Measurements from ENCODE around the gene AZGP1. TPM values are rescaled to one million over a fixed set of nuclear protein-coding genes. Genes with fewer than 3 reads are reported as not detected.
"Not testable (repeated sequence)": the region's sequence is repeated elsewhere in the genome, so short reads cannot be mapped to it uniquely, and the experiment has no call there.

Gene AZGP1
- total RNA-seq, 2 donors from 2014 or later, result 0.43 TPM; not detected in 1

- Mint-ChIP-seq H3K9me3 (no peaks in the 10 kb centered on the region), H3K36me3 (no peaks in the 10 kb centered on the region), H3K27ac (no peak overlapping the region)
- no peak for ATAC-seq
- DNase-seq (ENCODE audit: low spot score in 2 of 2), result no peak
These were observed 32.7 kb upstream of the AZGP1 start for GRCh38 chr7:100008525-100008924.

DNA sequence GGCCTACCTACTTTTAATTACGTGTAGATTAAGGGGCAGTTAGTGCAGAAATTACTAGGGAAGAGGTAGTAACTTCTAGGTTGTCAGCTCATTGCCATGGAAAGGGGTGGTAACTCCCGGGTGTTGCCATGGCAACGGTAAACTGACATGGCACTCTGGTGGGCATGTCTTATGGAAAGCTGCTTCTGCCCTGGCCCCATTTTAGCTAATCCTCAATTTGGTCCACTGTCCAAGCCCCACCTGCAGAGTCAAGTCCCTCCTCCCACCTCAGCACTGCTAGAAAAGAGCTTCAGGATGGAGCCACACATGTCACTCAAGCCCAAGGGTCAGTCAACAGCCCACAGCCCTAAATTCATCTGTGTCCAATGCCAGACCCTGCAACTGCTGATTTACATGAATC lies 32.1 kb upstream of the AZGP1 start:
- Mint-ChIP-seq H3K27ac (no peak overlapping the region), H3K9me3 (no peaks in the 10 kb centered on the region), H3K36me3 (no peaks in the 10 kb centered on the region)
- ATAC-seq (no peak), DNase-seq (ENCODE audit: low spot score in 2 of 2) (no peak)

GRCh38 chr7:100003711-100004661 lies 28.2 kb upstream of the AZGP1 start:
- DNase-seq (ENCODE audit: low spot score in 2 of 2), result no peak
- Mint-ChIP-seq H3K36me3 (no peaks in the 10 kb centered on the region), H3K9me3 (no peaks in the 10 kb centered on the region), H3K27ac (no peak overlapping the region)
- ATAC-seq, result no peak

GRCh38 chr7:100000239-100000638 lies 24.4 kb upstream of the AZGP1 start:
- DNase-seq (ENCODE audit: low spot score in 2 of 2) (no peak), ATAC-seq (no peak)
- Mint-ChIP-seq H3K9me3 (peaks cover 0 to 5% of the 10 kb centered on the region in 2 donors), H3K27ac (no peak overlapping the region), H3K36me3 (peaks cover 0 to 8% of the 10 kb centered on the region in 2 donors)

- H3K36me3 Mint-ChIP-seq, result peaks cover 0 to 8% of the 10 kb centered on the region in 2 donors
- H3K9me3 Mint-ChIP-seq, result peaks cover 0 to 5% of the 10 kb centered on the region in 2 donors
- peak overlapping the region; percentile 87 to 97 for H3K27ac Mint-ChIP-seq
- peak; percentile 88 to 93 for ATAC-seq
- peak; percentile 67 to 77 for DNase-seq (ENCODE audit: low spot score in 2 of 2)
These were observed 21.8 kb upstream of the AZGP1 start for GRCh38 chr7:99997545-99998137.

GRCh38 chr7:99996755-99997544 lies 21.1 kb upstream of the AZGP1 start:
- Mint-ChIP-seq H3K27ac (peak overlapping the region; percentile 87 to 97), H3K36me3 (peaks cover 0 to 8% of the 10 kb centered on the region in 2 donors), H3K9me3 (peaks cover 0 to 5% of the 10 kb centered on the region in 2 donors)
- ATAC-seq (no peak), DNase-seq (ENCODE audit: low spot score in 2 of 2) (no peak)

- ATAC-seq, result no peak
- Mint-ChIP-seq H3K36me3 (peaks cover 0 to 8% of the 10 kb centered on the region in 2 donors), H3K9me3 (peaks cover 0 to 5% of the 10 kb centered on the region in 2 donors), H3K27ac (no peak overlapping the region)
- no peak for DNase-seq (ENCODE audit: low spot score in 2 of 2)
These were observed 19.0 kb upstream of the AZGP1 start for GRCh38 chr7:99994819-99995218.

- Mint-ChIP-seq H3K9me3 (peaks cover 0 to 5% of the 10 kb centered on the region in 2 donors), H3K27ac (no peak overlapping the region), H3K36me3 (peaks cover 0 to 7% of the 10 kb centered on the region in 2 donors)
- ATAC-seq (no peak), DNase-seq (ENCODE audit: low spot score in 2 of 2) (no peak)
These were observed 16.7 kb upstream of the AZGP1 start for GRCh38 chr7:99992330-99993038.

DNA sequence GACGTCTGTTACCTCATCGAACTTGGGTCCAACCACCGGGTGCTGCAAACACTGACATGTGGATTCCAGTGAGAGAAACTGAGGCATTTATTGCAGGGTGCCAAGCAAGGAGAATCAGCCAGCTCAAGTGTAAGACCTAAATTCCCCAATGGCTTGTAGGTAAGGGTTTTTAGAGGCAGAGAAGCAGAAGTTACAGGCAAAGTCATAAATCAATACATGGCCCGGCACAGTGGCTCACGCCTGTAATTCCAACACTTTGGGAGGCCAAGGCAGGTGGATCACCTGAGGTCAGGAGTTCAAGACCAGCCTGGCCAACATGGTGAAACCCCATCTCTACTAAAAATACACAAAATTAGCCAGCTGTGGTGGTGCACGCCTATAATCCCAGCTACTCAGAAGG lies 15.7 kb upstream of the AZGP1 start:
- not testable (repeated sequence) for H3K9me3 Mint-ChIP-seq; DNase-seq (ENCODE audit: low spot score in 2 of 2); H3K27ac Mint-ChIP-seq; ATAC-seq; H3K36me3 Mint-ChIP-seq

DNA sequence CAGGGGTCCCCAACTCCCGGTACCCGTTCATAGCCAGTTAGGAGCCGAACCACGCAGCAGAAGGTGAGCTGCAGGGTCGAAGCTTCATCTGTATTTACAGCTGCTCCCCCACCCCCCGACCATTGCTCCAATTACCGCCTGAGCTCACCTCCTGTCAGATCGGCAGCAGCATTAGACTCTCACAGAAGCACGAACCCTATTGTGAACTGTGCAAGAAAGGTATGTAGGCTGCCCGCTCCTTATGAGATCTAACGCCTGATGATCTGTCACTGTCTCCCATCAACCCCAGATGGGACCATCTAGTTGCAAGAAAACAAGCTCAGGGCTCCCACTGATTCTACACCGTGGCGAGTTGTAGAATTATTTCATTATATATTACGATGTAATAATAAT lies 14.6 kb upstream of the AZGP1 start:
- H3K36me3 Mint-ChIP-seq, result no peaks in the 10 kb centered on the region
- ATAC-seq, result no peak
- H3K27ac Mint-ChIP-seq, result no peak overlapping the region
- no peak for DNase-seq (ENCODE audit: low spot score in 2 of 2)
- H3K9me3 Mint-ChIP-seq, result no peaks in the 10 kb centered on the region

GRCh38 chr7:99987846-99988245 lies 12.0 kb upstream of the AZGP1 start:
- Mint-ChIP-seq H3K36me3 (no peaks in the 10 kb centered on the region), H3K9me3 (no peaks in the 10 kb centered on the region), H3K27ac (no peak overlapping the region)
- ATAC-seq, result no peak
- DNase-seq (ENCODE audit: low spot score in 2 of 2), result no peak

GRCh38 chr7:99987306-99987705 lies 11.5 kb upstream of the AZGP1 start:
- not testable (repeated sequence) for DNase-seq (ENCODE audit: low spot score in 2 of 2); H3K36me3 Mint-ChIP-seq; H3K9me3 Mint-ChIP-seq; ATAC-seq; H3K27ac Mint-ChIP-seq

GRCh38 chr7:99984593-99984992 lies 8.8 kb upstream of the AZGP1 start:
- no peaks in the 10 kb centered on the region for H3K36me3 Mint-ChIP-seq

DNA sequence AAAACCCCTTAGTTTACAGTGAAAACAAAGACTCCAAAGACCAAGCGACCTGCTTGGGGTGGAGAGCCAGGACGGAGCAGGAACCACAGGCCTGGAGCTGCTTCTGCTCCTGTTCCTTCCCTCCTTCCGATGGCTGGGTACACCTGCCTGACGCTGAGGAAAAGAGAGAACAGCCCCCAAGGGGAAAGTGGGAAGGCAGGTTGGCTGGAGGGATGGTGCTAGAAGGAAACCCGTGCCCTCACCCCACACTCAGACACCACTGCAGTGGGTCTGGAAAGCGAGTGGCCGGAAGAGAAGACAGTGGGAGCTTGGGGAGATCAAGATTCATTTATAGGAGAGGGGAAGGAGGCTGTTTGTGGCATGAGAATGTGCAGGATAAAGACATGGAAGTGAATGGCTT lies 5.2 kb upstream of the AZGP1 start:
- DNase-seq (ENCODE audit: low spot score in 2 of 2); ATAC-seq; H3K9me3 Mint-ChIP-seq; H3K36me3 Mint-ChIP-seq: not testable (repeated sequence)
- H3K27ac Mint-ChIP-seq, result peak overlapping the region; percentile 12 to 14

More at GRCh38 chr7:99984593-99984992, 8.8 kb upstream of the AZGP1 start:
- DNase-seq (ENCODE audit: low spot score in 2 of 2) (no peak), ATAC-seq (no peak)
- H3K9me3 Mint-ChIP-seq, result no peaks in the 10 kb centered on the region
- H3K27ac Mint-ChIP-seq, result peak overlapping the region in 1 of 2 donors; percentile 69

DNA sequence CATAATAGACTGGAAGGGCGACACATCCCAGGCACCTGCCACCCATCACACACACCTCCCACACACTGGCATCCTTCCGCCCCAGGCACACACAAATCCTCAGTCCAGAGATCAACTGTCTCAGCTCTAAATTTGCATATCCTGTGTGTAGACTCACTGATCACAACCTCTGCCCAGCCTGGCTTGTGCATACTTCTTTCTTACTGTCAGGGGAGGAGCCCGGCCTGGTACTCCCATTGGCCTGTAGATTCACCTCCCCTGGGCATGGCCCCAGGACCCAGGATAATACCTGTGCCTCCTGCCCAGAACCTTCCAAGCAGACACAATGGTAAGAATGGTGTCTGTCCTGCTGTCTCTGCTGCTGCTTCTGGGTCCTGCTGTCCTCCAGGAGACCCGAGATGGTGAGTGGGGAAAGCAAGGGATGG lies 4.6 kb upstream of the AZGP1 start:
- peak; percentile 57 to 91 for ATAC-seq
- not testable (repeated sequence) for H3K27ac Mint-ChIP-seq; H3K36me3 Mint-ChIP-seq; H3K9me3 Mint-ChIP-seq; DNase-seq (ENCODE audit: low spot score in 2 of 2)

DNA sequence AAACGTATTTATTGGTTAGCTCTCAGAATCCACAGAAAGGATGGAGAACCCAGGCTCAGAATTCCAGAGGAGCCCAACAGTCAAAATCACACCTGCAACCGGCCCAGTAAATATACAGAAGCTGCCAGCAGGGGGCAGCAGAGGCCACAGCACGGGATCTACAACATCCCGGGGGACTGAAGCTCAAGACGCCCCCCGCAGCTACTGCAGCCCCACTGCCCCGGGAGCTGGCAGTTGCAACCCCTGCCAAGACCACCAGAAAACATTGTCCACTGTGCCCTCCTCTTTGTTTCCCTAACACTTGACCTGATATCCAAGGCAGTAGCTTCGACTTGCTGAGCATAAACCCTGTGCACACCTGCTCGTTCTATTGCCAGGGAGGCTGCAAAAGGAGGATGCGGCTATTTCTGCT lies 4.0 kb upstream of the AZGP1 start:
- not testable (repeated sequence) for H3K9me3 Mint-ChIP-seq, H3K27ac Mint-ChIP-seq, H3K36me3 Mint-ChIP-seq
- DNase-seq (ENCODE audit: low spot score in 2 of 2) (peak in 1 of 2 donors; percentile 68), ATAC-seq (peak; percentile 78 to 81)
